Measurements from ENCODE around the gene CDH12.

GRCh38 chr5:21774801-21775200 lies 1078.3 kb downstream of the CDH12 start:
- no peak for TF ChIP-seq POLR2A (IDR thresholded peaks at IDR 0.05; ENCODE audit: low read depth, low read length)
- no peak for TF ChIP-seq SPI1 (IDR thresholded peaks at IDR 0.05; ENCODE audit: low read depth, low read length)

All from GM12891 (cell line).